GM19463 (cell line): ENCODE results near the gene SRP72.
"Not testable (repeated sequence)": the region's sequence is repeated elsewhere in the genome, so short reads cannot be mapped to it uniquely, and the experiment has no call there.

Source experiments
- ATAC-seq: cut with Tn5 transposase; IDR thresholded peaks from one replicate; pipeline ENCODE4 v1.9.1; 2021; ENCODE audit warnings: mild to moderate bottlenecking, moderate library complexity; ENCODE audit not compliant: unreplicated experiment

The SRP72 gene, protein sequence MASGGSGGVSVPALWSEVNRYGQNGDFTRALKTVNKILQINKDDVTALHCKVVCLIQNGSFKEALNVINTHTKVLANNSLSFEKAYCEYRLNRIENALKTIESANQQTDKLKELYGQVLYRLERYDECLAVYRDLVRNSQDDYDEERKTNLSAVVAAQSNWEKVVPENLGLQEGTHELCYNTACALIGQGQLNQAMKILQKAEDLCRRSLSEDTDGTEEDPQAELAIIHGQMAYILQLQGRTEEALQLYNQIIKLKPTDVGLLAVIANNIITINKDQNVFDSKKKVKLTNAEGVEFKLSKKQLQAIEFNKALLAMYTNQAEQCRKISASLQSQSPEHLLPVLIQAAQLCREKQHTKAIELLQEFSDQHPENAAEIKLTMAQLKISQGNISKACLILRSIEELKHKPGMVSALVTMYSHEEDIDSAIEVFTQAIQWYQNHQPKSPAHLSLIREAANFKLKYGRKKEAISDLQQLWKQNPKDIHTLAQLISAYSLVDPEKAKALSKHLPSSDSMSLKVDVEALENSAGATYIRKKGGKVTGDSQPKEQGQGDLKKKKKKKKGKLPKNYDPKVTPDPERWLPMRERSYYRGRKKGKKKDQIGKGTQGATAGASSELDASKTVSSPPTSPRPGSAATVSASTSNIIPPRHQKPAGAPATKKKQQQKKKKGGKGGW

DNA sequence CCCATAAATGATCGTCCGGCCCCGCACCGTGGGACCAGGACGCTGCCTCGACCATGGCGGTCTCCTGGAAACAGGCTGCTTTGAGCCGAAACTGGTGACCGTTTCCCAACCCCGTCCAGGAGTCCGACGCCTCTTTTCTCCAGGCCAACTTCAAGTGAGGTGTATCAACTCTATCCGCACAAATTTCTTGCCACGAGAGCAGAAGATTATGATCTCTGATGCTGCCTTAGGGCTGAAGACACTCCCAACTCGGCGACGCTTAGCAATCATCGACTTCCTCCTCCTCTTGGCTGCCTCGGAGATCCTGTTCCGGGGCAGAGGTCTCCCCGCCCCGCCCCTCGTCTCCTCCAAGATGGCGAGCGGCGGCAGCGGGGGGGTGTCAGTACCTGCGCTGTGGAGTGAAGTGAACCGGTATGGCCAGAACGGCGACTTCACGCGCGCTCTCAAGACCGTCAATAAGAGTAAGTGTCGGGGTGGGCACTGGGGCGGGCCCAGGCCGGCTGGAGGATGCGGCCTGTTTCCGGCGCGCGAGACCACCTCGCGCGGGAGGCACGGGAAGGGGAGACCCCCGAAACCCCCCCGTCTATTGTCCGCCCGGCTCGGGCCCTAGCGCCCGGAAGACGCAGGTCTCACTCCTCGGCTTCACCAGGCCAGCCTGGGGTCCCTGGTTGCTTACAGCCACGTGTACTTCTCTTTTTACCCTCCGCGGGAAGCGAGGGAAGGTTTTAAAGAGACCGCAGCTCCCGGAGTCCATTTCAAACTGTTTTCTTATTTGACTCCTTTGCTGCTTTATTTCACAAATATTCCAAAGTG is at the start of gene SRP72:
Gene SRP72, plus strand, starts transcription at position 334 of the 813 bp plus-strand sequence. Its CDS starts 19 bp downstream, at position 353.
- peak; percentile 95 for ATAC-seq

DNA sequence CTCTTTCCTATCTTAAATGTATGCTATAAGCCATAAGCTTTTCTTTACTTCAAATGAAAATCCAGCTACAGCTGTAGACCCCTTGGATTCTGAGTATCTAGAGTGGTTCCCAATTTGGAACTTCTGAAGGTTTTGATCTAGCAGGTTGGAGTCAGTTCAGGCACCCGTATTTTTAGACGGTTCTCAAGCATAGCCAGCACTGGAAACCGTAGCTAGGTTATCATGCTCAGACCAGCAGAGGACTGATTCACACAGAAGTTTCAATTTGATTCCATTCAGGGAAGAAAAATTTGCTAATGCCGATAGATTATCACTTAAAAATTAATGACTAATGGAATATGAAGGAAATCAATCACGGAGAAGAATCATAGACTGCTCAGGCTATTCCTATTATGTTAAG is 43.2 kb upstream of the SRP72 start:
- ATAC-seq: no peak

DNA sequence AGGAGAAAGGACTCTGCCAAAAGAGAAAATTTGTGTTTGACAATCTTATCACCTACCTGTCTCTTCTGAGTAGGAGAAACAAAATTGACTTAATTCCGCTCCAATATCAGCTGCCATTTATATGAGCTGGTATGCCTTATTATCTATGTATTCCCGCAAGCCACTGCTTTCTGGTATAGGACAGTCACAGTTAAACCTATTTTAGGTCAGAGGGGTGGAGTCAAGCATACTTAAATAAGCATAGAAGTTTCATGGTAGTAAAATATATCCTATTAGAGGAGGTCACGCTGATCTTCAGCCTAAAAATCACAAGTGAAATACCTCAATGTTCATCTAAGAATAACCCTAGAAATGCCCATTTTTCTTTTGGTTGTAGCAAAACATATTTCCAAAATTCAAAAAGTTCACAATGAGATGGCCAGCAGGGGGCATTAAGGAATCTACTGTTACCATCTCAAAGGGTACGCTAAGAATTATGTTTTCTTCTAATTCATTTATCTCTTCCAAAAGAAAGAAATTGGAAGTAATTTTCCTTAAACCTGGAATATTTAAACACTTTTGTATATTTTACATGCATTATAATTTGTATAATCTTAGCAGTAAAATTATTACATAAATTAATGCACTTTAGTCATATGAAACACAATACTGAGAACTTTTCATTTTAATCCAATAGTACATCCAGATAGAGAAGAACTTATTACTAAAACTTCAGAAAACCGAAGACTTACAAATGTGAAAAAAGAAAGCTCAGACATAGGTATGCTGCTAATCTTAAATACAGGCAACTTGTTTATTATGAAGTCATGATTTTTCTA is 42.5 kb upstream of the SRP72 start:
- no peak for ATAC-seq

DNA sequence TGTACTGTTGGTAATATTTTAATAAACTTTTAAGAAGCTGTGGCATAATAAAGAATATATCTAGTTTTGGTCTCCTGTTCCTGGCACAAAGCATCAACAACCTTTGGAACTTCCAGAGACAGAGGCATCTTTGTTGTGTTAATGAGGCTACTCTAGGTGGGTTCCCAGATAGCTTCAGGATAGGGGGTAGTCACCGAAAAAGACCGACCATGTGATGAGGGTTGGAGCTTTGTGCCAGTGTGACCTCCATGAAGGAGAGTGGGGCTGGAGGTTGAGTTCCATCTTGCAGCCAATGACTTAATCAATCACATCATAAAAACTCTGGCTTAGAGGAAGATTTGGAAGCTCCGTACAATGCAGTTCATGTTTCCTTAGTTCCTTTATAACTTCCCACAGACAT is 41.9 kb upstream of the SRP72 start:
- no peak for ATAC-seq

DNA sequence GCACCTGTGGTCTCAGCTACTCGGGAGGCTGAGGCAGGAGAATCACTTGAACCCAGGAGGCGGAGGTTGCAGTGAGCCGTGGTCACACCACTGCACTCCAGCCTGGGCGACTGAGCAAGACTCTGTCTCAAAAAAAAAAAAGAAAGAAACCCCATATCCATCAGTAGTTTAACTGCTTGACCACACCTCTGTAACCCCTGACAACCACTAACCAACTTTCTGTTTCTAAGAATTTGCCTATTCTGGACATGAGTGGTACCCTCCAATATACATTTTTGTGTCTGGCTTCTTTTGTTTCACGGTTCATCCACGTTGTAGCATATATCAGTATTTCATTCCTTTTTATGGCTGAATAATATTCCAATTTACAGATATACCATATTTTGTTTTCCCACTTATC is 41.1 kb upstream of the SRP72 start:
- ATAC-seq: peak; percentile 89

DNA sequence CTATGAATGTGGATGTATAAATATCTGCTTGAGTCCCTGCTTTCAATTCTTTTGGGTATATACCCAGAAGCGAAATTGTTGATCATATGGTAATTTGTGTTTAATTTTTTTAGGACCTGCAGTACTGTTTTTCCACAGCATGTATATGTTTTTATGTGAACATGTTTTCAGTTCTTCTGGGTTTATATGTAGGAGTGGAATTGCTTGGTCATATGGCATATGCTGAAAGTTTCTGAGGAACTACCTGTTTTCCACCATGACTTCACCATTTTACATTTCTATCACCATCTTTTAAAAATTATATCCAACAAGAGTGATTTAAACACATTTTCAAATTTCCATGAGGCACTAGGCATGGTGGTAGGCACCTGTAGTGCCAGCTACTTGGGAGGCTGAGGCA is 40.2 kb upstream of the SRP72 start:
- ATAC-seq: no peak

DNA sequence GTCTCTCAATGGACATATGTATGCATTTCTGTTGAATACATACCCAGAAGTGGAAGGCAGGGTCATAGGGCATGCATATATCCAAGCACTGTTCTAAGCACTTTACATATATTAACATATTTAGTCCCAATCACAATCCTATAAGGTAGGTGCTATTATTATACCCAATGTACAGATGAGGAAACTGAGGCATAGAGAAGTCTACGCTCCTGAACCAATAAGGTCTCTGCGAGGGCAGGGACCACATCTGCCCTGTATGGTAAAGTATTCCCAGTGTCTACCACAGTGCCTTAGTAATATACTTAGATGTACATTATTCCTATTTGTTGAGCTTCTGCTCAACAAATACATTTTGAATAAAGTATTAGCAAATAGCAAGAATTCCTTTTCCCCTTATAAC is 37.2 kb upstream of the SRP72 start:
- ATAC-seq: no peak

DNA sequence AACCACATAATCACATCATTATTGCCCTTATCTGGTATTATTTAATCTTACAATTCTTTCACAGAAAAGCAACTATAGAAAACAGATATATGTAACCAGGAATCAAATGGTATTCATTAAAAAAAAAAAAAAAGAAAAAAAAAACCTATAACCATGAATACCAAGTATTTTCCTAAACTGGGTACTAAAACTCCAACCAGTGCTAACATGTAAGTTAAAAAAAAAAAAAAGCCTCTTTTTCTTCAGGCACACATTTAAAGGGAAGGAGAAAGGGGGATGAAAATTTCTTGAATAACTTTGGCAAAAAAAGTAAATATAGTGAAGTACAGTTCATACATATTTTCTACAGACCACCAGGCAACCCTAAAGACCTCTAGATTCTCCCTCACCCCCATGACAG is 34.1 kb upstream of the SRP72 start:
- no peak for ATAC-seq

DNA sequence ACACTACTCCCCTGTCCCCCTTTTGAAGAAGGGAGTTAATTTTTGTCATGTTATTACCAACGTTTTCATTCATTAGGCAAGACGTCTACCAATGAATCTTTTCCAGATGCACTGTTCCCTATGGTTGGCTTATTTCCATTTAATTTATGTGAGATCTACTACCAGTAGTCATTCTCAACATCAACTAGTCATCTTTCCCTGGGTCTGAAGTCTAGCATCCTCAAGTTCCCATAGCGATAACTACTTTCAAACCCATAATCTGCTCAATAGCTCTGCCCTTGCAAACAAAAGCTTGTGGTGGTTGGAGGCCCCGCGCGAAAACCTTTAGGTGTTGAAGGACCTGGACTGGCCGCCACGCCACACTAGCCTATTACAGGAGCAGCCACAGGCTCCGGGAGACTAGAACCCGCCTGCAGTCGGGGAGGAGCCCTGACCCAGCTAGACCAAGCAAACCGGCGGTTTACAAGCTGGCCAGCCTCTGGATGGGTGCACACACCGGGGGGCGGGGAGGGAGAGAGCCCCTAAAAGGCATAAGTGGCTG is 32.7 kb upstream of the SRP72 start:
- peak; percentile 13 for ATAC-seq

DNA sequence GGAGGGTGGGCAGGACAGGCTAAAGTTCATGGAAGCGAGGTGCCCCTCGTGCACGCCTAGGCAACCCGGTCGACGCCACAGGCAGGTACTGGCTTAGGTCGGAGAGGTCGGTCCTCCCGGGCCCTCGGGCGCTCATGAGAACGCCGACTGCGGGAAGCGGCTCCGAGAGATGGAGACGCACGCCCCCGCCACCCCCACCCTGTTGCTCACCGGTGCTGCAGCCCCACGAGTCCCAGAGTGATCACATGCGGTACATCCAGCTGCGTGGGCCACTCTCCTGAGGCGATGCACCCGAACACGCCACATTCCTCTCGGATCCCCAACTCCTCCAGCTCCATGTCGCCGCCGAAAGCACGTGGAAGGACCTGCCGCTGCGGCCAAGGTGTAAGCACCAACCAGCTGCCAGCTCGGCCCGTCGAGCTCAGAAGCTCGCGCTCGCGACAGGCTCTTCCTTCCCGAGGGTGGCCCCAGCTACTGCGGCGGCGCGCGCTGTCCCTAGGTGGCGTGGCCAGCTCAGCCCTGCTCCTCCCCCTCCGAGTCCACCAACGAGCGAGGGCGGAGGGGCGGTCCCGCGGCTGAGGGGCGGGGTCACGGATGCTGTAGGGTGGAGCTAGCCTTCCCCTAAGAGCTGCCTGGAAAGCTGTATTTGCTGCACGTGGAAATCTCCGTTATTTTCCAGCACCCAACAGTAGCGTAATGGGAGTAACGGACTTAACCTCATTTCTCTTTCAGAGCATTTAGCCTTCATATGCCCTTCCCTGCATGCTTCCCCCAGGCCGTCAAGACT is 32.1 kb upstream of the SRP72 start, which contains the start of gene PPAT:
Gene PPAT, minus strand, starts transcription at position 476 of the 787 bp plus-strand sequence. Its CDS starts 138 bp downstream, at position 338.
- ATAC-seq: peak; percentile 71

DNA sequence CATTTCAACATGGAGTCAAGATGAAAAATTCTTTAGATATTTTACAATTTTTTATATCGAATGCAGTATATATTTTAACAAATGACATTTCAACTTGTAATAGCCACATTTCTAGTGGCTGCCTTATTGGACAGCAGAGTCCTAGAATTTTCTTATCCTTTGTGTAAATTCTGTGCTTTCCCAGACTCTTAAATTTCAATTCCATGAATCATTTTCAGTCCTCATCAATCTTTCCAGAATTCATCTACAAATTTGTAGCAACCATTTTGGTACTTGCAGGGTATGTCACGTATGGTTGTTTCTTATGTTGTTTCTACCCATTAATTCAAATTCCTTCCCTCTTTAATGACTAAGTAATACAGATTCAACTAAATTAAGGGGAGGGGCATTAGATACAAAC is 28.7 kb upstream of the SRP72 start:
- ATAC-seq: no peak

DNA sequence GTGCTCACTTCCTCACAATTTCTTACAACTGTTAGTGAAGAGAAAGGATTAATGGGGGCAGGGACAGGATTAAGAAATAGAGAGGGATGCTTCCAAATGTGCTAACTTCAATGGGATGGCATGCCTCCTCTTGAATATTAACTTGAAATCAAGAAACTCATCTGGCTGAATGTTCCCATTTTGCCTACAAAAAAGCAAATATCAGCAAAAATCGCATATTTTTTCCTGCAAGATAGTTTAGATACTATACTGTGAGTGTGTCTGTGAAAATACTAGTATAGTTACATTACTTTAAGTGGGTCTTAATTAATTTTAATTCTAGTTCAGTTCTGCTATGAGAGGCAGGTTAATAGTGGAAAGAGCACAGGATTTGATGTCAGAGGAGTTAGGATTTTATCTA is 26.4 kb upstream of the SRP72 start:
- ATAC-seq: no peak

DNA sequence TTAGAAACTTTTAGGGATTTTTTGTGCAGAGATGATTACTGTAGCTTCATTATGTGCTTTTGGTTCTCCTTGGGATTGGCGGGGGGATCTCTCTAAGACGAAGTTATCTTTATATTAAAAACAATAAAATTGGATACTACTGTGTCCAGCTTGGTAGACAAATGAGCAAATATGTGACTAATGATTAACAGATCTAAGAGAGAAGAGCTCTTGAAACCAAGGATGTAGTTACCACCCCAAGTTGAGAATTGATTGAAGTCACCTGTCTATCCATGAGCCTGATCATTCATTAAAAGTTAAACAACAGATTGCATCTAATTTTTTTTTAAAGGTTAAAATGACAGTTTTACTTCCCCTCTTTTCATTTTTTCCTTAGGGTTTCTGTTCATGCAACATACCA is 22.7 kb upstream of the SRP72 start:
- ATAC-seq: no peak

DNA sequence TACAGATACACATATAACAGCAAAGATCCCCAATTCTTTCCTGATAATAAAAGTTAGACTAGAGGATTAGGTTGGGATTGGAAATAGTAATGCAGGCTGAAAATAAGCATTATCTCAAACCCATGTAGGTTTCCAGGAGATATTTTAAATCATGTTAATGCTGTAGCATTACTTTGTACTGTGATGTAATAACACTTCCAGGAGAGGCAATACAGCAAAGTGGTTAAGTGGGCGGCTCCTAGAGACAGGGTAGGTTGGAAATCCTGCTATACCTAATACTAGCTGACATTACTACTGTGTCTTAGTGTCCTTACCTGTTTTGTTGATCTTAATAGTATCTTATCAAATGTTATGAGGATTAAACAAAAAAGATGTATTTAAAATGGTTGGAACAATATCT is 21.7 kb upstream of the SRP72 start:
- ATAC-seq: no peak

DNA sequence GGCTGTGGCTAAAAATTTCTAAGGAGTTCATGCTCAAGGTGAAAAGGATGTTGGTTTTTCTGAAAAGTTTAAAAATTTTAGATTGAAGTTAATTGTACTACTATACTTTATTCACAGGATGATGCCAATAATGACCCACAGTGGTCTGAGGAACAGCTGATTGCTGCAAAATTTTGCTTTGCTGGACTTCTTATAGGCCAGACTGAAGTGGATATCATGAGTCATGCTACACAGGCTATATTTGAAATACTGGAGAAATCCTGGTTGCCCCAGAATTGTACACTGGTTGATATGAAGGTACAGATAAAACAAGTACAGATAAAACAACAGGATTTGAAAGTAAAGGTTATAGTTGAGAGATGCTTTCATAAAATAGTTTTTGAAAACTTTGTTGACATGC is 19.1 kb upstream of the SRP72 start:
- no peak for ATAC-seq

DNA sequence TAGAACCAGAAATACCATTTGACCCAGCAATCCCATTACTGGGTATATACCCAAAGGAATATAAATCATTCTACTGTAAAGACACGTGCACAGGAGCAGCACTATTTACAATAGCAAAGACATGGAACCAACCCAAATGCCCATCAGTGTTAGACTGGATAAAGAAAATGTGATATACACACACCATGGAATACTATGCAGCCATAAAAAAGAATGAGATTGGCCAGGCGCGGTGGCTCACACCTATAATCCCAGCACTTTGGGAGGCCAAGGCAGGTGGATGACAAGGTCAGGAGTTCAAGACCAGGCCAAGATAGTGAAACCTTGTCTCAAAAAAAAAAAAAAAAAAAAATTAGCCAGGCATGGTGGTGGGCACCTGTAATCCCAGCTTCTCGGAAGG is 17.9 kb upstream of the SRP72 start:
- ATAC-seq: not testable (repeated sequence)

DNA sequence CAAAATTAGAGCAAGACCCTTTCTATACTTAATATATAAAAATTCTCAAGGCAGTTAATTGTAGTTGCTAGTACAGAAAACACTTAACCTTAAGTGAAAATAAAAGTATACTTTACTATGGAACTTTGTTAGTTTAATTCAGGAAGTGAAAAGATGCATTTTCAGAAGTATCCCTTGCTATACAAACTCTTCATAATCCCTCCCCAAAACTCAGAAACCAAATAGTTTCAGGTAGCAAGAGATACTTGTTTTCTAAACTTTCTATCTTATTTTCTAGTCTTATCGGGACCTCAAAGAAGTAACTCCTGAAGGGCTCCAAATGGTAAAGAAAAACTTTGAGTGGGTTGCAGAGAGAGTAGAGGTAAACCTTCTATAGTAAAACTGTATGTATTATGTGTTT is 17.1 kb upstream of the SRP72 start:
- no peak for ATAC-seq

DNA sequence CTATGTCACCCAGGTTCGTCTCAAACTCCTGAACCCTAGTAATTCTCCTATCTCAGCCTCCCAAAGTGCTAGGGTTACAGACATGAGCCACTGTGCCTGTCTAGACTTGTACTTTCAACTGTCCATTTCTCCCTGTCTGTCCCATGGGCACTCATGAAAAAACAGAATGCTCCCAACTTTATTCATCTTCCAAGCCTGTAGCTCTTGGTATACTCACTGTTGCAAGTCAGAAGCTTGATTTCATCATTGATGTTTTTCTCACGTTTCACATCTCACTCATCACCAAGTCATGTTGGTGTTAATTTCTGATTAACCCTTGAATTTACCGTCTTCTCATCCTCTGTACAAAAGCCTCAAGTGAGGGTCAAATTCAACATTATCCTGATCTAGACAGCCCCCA is 7.3 kb upstream of the SRP72 start:
- ATAC-seq: no peak

DNA sequence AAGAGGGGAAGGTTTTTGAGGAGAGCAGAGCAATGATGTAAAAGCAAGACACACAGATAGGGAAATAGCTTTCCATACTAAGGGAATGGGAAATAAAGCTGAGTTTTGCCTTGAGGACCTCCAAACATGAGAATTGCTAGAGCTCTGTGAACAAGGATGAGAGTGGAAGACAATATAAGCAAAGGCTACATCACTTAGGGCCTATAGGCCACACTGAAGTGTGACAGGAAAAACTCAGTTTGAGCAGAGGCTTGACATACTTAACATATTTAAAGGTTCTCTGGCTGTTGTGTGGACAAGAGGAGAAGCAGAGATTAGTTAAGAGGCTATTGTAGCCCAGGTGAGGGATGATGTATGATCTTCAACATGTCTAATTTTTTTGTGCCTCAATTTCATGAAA is 5.3 kb upstream of the SRP72 start:
- ATAC-seq: no peak

DNA sequence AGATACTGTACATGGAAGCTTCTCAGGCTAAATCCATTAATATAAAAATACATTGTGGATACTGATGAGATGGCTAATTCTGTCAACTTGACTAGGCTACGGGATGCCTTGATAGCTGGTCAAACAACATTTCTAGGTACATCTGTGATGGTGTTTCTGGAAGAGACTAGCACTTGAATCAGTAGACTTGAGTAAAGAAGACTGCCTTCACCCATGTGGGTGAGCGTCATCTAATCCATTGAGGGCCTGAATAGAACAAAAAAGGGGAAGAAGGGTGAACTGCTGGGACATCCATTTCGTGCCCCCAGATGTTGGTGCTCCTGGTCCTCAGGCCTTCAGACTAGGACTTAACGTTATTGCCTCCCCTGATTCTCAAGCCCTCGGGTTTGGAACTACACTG is 3.7 kb upstream of the SRP72 start:
- no peak for ATAC-seq
